H4 (cell line): Measurements from ENCODE around the gene MTMR12. TPM values are rescaled to one million over a fixed set of nuclear protein-coding genes. Genes with fewer than 3 reads are reported as not detected.
"Not testable (repeated sequence)": the region's sequence is repeated elsewhere in the genome, so short reads cannot be mapped to it uniquely, and the experiment has no call there.

Experiments used
- DNase-seq: peaks from one replicate; pipeline ENCODE4 v3.0.0-alpha.2; 2015; ENCODE audit warnings: low spot score
- total RNA-seq: library from RNA; depleted of rRNA; stranded (reverse); fragments of >200 nt; shearing (Covaris generic); gene quantifications from 2 replicates; pipeline ENCODE4 v1.2.3, GENCODE V29; 2014

The MTMR12 gene
- total RNA-seq, 1 experiment from 2014 or later, result 11.3 TPM

DNA sequence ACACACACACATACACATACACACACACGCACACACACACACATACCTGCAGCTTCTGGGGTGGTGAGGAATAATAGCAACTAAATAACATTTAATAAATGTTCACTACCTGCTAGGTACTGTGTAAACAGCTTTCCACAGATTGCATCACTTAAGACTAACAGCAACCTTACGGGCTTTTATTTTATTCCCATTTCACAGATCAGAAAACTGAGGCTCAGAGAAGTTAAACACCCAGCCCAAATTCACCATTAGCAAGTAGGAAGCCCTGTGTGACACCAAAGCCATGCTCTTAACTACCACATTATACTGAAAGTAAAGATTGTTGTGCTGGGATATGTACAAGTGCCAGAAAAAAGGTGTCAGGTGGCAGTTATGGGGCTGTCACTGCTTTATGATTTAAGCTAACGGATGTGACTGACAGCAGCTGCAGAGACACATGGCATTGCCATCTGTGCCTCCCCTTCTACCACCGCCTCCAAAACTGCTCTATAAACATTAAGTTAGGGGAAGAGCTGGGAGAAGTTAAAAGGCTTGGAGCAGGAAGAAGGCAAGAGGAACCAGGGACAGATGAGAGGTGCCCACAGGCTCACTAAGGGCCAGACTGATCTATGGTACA, 13.6 kb downstream of the MTMR12 start:
- DNase-seq, result no peak

- DNase-seq, result no peak
Measured at GRCh38 chr5:32298059-32298415, 14.7 kb downstream of the MTMR12 start.

- DNase-seq, result no peak
Measured at GRCh38 chr5:32297181-32298058, 15.3 kb downstream of the MTMR12 start.

DNA sequence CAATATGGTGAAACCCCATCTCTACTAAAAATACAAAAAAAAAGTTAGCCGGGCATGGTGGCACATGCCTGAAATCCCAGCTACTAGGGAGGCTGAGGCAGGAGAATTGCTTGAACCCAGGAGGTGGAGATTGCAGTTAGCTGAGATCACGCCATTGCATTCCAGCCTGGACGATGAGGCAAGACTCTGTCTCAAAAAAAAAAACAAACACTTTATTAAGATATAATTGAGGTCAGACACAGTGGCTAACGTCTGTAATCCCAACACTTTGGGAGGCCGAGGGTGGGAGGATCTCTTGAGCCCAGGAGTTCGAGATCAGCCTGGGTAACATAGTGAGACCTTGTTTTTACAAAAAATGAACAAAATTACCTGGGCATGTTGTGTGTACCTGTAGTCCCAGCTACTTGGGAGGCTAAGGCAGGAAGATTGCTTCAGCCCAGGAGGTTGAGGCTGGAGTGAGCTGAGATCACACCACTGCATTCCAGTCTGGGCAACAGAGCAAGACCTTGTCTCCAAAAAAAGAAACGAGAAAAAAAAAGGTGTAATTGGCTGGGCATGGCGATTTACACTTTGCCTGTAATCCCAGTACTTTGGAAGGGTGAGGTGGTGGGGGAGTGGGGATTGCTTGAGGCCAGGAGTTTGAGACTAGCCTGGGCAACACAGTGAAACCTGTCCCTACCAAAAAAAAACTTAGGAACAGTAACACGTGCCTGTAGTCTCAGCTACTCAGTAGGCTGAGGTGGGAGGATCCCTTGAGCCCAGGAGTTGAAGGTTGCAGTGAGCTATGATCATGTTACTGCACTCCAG, 16.6 kb downstream of the MTMR12 start:
- not testable (repeated sequence) for DNase-seq

GRCh38 chr5:32291591-32291990, 21.1 kb downstream of the MTMR12 start:
- no peak for DNase-seq

DNA sequence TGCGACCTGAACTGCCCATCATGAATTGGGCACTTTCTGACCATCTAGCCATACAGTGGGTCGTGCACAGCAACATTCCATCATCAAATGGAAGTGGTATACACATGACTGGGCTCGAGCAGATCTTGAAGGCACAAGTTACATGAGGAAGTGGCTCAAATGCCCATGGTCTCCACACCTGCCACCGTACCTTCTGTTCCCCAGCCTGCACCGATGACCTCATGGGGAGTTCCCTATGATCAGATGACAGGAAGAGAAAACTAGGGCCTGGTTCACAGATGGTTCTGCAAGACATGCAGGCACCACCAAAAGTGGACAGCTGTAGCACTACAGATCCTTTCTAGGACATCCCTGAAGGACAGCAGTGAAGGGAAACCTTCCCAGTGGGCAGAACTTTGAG, 21.8 kb downstream of the MTMR12 start:
- no peak for DNase-seq

GRCh38 chr5:32290501-32290900, 22.2 kb downstream of the MTMR12 start:
- not testable (repeated sequence) for DNase-seq

- DNase-seq, result not testable (repeated sequence)
Measured at GRCh38 chr5:32289986-32290385, 22.8 kb downstream of the MTMR12 start.

DNA sequence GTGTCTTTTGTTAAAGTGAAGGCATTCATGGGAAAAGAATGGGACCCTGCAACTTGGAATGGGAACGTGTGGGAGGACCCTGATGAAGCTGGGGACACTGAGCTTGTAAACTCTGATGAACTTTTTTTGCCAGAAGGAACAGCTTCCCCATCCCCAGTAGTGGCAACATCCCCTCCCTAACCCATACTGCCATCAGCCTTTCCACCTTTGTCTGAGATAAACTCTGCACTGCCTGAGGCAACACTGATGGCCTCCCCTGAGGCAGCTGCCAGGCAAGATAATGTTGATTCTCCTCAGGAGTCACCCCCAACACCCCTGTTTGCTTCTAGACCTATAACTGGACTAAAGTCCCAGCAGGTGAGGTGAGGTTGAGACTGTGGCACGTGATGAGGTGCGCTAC, 24.6 kb downstream of the MTMR12 start:
- DNase-seq, result not testable (repeated sequence)

DNA sequence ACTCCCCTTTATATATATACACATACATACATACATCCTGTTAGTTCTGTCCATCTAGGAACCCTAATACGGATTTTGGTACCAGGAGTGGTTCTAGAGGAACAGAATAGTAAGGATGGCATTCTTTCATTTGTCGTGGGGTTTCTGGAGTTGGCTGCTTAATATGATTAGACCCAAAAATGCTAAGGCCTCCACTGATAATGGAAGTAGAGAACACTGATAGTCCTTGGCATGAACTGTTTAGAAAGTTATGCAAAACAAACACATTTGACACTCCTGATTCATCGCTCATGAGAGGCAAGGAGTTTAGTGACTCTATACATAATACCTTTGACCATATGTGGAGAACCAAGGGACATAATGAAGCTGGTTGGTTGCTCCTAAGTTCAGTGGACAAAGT, 25.2 kb downstream of the MTMR12 start:
- DNase-seq, result not testable (repeated sequence)

DNA sequence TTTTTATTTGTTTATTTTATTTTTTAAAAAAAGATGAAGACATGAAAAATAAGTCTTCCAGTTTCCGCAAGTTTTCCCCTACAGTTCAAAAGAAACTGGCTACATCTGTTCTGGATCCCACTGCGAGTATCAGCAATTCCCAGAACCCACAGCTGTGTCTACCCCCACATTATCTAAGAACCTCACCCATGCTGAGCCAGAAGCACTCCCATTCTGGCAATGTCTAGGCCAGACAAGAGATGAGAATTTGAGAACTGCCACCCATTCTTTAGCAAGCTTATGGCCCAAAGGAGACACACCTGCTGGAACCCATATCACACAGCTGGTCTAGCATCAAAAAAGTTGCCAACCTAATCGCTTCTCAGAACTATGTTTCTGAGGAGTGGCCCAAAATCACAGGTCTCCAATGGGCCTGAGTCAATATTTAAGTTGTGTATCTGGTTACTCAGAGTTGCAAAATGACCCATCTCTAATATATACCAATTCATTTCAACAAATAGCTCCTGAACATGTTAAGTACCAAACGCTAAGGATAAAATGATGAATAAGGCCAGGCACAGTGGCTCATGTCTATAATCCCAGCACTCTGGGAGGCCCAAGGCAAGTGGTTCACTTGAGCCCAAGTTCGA, 27.1 kb downstream of the MTMR12 start:
- no peak for DNase-seq

DNA sequence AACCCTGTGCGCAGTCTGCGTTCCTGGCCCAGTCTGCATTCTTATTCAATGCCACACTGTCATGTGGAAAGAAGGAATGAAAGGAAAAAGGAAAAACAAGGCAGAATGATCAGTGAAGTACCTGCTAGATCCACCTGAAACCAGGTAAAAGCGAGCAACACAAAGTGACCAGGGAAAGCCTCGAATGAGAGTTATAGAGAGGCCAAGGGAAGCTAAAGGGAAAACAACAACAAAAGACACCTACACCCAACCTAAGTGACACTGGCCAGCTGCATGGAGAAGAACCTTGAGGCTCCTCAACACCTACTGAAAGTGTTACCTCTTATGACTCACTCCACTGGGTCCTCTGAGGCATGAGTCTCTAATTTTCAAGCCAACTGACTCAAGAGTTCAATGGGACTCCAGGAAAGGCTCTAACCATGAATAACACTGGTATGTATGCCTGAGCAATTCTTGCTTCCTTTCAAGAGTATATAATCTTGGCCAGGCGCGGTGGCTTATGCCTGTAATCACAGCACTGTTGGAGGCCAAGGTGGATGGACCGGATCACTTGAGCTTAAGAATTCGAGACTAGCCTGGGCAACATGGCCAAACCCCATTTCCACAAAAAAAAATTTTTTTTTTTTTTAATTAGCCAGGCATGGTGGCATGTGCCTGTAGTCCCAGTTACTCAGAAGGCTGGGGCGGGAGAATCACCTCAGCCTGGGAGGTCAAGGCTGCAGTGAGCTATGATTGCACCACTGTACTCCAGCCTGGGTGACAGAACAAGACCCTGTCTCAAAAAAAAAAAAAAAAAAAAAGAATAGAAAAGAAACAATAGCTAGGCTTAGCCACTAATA, 29.0 kb downstream of the MTMR12 start:
- DNase-seq, result no peak

GRCh38 chr5:32283061-32283460, 29.7 kb downstream of the MTMR12 start:
- DNase-seq, result no peak

GRCh38 chr5:32282633-32283032, 30.1 kb downstream of the MTMR12 start:
- no peak for DNase-seq

DNA sequence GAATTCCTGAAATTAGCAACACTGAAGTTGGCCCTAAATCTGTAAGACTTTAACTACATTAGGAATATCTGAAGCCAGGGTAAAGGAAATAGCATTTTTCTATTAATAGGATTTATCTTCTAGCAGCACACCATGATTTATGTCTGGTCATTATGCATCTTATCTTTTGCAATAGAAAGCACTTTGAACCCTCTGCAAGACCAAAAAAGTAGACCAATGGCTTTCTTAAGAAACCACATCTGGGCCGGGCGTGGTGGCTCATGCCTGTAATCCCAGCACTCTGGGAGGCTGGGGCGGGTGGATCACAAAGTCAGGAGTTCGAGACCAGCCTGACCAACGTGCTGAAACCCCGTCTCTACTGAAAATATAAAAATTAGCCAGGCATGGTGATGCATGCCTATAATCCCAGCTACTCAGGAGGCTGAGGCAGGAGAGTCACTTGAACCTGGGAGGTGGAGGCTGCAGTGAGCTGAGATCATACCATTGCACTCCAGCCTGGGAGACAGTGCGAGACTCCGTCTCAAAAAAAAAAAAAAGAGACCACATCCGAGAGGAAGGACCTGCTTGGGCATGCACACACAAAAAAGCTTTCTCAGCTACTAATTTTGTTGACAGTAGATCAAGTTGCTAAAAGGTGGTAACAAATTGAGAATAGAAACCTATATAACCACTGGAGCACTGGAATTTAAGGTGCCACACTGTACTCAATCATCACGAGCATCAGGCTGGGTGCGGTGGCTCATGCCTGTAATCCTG, 31.2 kb downstream of the MTMR12 start:
- DNase-seq, result not testable (repeated sequence)

DNA sequence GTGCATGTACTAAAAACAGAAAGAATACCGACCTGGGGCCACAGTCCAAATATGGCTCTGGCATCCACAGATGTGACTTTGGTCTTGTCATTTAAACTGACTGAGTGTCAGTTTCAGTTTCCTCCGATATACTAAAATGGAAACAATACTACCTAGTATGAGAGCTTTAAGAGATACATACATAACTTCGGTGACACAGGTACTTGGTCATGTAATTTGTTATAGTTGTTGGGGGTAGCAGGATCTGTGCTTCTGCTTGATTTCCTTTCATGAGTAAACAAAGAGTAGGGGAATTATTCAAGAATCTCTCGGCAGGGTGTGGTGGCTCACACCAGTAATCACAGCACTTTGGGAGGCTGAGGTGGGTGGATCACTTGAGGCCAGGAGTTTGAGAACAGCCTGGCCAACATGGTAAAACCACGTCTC, 32.1 kb downstream of the MTMR12 start:
- no peak for DNase-seq

- no peak for DNase-seq
Measured at GRCh38 chr5:32279786-32280185, 33.0 kb downstream of the MTMR12 start.

DNA sequence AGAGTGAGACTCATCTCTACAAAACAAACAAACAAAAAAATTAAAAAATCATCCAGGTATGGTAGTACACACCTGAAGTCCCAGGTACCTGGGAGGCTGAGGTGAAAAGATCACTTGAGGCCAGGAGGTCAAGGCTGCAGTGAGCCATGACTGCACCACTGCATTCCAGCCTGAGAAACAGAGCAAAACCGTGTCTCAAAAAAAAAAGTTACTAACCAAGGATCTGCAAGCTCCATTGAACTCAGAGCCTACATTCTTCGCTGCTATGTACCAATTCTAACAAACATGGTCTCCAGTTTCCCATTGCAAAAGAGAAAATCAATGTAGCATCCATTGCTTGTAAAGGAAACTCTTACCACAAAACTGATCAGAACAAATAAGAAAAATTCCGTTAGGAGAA, 33.5 kb downstream of the MTMR12 start:
- DNase-seq, result no peak

DNA sequence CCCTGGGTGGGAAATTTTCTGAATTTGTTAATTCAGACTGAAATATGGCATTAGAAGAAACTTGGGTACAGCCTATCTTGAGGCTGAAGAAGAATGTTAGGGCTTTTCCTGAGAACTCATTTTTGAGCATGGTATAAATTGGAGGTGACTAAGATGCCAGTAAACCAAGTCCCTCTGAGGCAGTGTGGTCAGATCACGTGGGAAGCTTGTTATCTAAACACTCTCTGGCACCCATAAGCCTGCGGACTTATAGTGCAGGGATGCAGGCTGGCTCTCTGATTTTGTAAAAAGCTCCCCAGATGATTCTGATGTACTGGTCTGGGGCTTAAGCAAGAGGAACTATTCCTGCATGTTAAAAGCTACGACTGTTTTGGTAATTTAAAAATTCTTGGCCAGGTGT, 34.3 kb downstream of the MTMR12 start:
- peak; percentile 88 for DNase-seq

DNA sequence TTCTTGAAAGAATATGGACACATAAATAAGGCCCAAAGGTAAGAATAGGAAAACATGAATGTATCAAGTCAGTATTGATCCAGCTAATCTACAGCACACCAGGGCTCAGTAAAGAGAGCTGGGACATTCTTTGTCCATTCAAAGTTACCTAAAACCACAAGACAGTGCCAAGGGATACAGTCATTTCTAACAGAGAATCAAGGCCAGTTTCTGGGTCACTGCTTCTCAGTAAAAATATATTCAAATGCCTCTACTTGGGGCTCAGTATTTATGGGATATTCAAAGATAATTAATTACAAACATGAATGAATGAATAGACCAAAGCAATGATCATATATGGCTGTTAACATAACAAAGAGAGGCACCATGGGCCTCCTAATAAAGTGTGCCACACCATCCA, 34.9 kb downstream of the MTMR12 start:
- DNase-seq, result no peak
